HG03354 (cell line): ENCODE data around the gene RNF168.
A peak's percentile ranks its signal among the peaks of the same experiment; 100 is the strongest.
"Not testable (repeated sequence)": the region's sequence is repeated elsewhere in the genome, so short reads cannot be mapped to it uniquely, and the experiment has no call there.

Experiments used
- ATAC-seq: cut with Tn5 transposase; IDR thresholded peaks from one replicate; pipeline ENCODE4 v1.9.1; 2021; ENCODE audit warnings: mild to moderate bottlenecking; ENCODE audit not compliant: unreplicated experiment, poor library complexity, severe bottlenecking

Gene RNF168, protein sequence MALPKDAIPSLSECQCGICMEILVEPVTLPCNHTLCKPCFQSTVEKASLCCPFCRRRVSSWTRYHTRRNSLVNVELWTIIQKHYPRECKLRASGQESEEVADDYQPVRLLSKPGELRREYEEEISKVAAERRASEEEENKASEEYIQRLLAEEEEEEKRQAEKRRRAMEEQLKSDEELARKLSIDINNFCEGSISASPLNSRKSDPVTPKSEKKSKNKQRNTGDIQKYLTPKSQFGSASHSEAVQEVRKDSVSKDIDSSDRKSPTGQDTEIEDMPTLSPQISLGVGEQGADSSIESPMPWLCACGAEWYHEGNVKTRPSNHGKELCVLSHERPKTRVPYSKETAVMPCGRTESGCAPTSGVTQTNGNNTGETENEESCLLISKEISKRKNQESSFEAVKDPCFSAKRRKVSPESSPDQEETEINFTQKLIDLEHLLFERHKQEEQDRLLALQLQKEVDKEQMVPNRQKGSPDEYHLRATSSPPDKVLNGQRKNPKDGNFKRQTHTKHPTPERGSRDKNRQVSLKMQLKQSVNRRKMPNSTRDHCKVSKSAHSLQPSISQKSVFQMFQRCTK

GRCh38 chr3:196503196-196504076 is at the start of gene RNF168:
RNF168 (minus strand) TSS chr3:196503768; CDS start chr3:196503173, 595 bp downstream.
- peak; percentile 84 for ATAC-seq

GRCh38 chr3:196552253-196552652 is 48.7 kb upstream of the RNF168 start:
- ATAC-seq = no peak

DNA sequence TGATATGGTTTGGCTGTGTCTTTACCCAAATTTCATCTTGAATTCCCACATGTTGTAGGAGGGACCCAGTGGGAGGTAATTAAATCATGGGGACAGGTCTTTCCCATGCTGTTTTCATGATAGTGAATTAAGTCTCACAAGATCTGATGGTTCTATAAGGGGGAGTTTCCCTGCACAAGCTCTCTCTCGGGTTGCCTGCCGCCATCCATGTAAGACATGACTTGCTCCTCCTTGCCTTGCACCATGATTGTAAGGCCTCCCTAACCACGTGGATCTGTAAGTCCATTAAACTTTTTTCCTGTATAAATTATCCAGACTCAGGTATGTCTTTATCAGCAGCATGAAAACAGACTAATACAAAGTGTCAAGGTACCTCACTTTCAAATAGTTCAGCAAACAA is 46.6 kb upstream of the RNF168 start:
- ATAC-seq = not testable (repeated sequence)

GRCh38 chr3:196549312-196549711 is 45.7 kb upstream of the RNF168 start:
- not testable (repeated sequence) for ATAC-seq

GRCh38 chr3:196547067-196547466 is 43.5 kb upstream of the RNF168 start:
- ATAC-seq = no peak

GRCh38 chr3:196546537-196546936 is 43.0 kb upstream of the RNF168 start:
- ATAC-seq = no peak

DNA sequence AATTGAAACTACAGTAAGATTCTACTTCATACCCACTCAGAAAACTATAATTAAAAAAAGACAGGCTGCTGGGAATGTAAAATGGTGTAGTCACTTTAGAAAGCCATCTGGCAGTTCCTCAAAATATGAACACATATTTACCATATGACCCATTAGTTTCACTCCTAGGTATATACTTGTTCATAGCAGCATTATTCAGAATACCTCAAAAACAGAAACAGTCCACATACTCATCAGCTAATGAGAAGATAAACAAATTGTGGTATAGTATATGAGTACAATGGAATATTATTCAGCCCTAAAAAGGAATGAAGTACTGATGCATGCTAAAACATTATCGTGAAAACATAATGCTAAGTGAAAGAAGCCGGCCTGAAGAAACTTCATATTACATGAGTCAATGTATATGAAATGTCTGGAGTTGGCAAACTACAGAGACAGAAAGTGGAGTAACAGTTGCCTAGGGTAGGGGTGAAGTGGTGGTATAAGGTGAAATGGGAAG is 41.0 kb upstream of the RNF168 start:
- no peak for ATAC-seq

- no peak for ATAC-seq
Measured at GRCh38 chr3:196541684-196542445, 38.3 kb upstream of the RNF168 start.

GRCh38 chr3:196537319-196537984 is 33.9 kb upstream of the RNF168 start:
- ATAC-seq = no peak

DNA sequence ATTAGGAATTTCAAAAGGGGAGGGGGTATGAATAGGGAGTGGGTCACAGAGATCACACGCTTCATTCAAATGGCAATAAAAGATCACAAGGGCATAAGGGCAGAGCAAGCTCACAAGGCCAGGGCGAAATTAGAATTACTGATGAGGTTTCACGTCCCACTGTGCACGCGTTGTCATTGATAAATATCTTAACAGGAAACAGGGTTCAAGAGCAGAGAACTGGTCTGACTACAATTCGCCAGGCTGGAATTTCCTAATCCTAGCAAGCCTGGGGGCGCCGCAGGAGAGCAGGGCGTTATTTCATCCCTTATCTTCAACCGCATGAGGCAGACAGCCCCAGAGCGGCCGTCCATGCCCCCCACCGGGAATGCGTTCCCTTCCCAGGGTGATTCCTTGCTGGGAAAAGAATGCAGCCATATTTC is 29.7 kb upstream of the RNF168 start:
- no peak for ATAC-seq

GRCh38 chr3:196531418-196531817 is 27.9 kb upstream of the RNF168 start:
- no peak for ATAC-seq

GRCh38 chr3:196528639-196529233 is 25.2 kb upstream of the RNF168 start:
- ATAC-seq = peak; percentile 83

DNA sequence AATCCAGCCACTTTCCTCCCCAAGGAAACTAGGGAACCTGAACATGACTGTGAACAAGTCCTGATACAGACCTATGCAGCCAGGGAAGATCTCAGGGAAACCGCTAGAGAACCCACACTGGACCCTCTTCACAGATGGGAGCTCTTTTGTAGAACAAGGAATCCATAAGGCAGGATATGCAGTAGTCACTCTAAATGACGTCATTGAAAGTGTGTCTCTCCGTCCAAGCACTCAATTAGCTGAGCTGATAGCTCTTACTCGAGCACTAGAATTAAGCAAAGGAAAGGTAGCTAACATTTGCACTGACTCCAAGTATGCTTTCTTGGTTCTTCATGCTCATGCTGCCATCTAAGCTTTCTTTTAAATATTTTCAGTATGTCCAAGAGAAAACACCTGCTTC is 21.6 kb upstream of the RNF168 start:
- ATAC-seq = no peak

DNA sequence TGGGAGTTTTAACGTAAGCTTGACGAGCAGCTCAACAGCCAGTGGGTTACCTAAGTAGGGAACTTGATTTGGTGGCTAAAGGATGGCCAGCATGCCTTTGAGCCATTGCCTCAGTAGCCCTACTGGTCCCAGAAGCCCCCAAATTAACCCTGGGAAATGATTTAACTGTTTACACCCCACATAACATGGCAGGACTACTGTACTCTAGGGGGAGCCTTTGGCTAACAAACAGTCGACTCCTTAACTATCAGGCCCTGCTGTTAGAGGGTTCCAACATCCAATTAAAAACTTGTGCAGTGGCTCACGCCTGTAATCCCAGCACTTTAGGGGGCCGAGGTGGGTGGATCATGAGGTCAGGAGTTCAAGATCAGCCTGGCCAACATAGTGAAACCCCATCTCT is 21.0 kb upstream of the RNF168 start:
- no peak for ATAC-seq

DNA sequence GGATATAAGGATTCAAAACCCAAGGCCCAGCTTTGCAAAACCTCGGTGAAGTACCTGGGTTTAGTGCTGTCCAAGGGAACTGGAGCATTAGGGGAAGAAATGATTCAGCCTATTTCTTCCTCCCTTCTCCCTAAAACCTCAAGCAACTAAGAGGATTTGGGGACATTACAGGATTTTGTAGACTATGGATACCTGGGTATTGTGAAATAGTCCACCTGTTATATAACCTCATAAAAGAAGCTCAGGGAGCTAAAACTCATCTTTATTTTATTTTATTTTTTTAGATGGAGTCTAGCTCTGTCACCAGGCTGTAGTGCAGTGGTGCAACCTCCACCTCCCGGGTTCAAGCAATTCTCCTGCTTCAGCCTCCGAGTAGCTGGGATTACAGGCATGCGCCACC is 20.3 kb upstream of the RNF168 start:
- ATAC-seq = no peak

DNA sequence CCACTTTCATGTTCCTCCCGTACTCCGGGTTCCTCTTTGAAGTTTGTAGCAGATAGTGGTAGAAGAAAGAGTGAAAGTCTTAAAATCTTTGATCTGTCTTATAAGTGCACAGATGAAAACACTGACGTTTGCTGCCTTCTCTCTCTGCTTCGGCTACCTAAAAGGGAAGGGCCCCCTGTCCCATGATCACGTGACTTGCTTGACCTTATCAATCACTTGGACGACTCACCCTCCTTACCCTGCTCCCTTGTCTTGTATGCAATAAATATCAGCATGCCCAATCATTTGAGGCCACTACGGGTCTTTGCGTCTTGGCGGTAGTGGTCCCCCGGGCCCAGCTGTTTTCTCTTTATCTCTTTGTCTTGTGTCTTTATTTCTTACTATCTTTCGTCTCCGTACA is 17.7 kb upstream of the RNF168 start:
- not testable (repeated sequence) for ATAC-seq

DNA sequence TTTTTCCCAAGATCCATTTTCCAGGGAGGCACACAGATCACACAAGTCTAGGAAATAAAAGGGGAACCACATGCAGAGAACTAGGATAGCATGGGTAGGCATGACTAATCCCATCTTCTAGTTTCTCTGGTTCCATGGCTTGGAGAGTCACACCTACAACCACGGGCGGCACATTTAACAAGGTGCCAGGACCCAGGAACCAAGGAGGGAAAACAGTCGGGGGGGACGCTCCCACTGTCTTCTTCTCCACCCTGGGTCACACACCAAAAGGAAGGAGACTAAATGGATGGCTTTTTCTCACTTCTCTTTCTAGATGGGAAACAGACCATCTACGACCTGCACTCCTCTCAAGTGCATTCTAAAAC is 16.1 kb upstream of the RNF168 start:
- ATAC-seq = no peak

GRCh38 chr3:196518966-196519717 is 15.6 kb upstream of the RNF168 start:
- ATAC-seq = no peak
